ENCODE data around the gene NTMT1. TPM values are rescaled to one million over a fixed set of nuclear protein-coding genes. Genes with fewer than 3 reads are reported as not detected.

The NTMT1 gene
- total RNA-seq, 4 donors from 2014 or later, result 19.6 to 28.4 (median 22.6) TPM

GRCh38 chr9:129671065-129671464, 45.1 kb downstream of the NTMT1 start:
- H3K9me3 ChIP-seq, result no peaks in the 10 kb centered on the region
- H3K27me3 ChIP-seq, result peaks cover 5% of the 10 kb centered on the region
- DNase-seq, result no peak
- H3K27ac ChIP-seq, result no peak overlapping the region
- intact Hi-C loops (cut with DNase I), result loop anchor here (10.0 kb wide), 1 partner anchor 1304 kb away; no protein-coding TSS in a partner anchor
- no peak for TF ChIP-seq POLR2A (IDR thresholded peaks at IDR 0.05)
- TF ChIP-seq CTCF (IDR thresholded peaks at IDR 0.05), result no peak
- no peaks in the 10 kb centered on the region for H3K4me1 ChIP-seq
- H3K36me3 ChIP-seq, result no peaks in the 10 kb centered on the region
- H3K4me3 ChIP-seq (replicated peaks in 1 of 3), result no peak overlapping the region
- 78 to 82% methylated on average over 2 to 9 of the region's 9 CpGs for WGBS, 2 donors

- Histone ChIP-seq H3K27ac (no peak overlapping the region), H3K4me1 (no peaks in the 10 kb centered on the region), H3K4me3 (replicated peaks in 1 of 3) (no peak overlapping the region), H3K9me3 (no peaks in the 10 kb centered on the region), H3K27me3 (peaks cover 2% of the 10 kb centered on the region), H3K36me3 (no peaks in the 10 kb centered on the region)
- TF ChIP-seq CTCF (IDR thresholded peaks at IDR 0.05), result no peak
- no peak for TF ChIP-seq POLR2A (IDR thresholded peaks at IDR 0.05)
- DNase-seq, result no peak
- intact Hi-C loops (cut with DNase I), result loop anchor here (10.0 kb wide), 1 partner anchor 1303 kb away; no protein-coding TSS in a partner anchor
- 76 to 85% methylated on average over 5 to 7 of the region's 7 CpGs for WGBS, 2 donors
These were observed 45.6 kb downstream of the NTMT1 start for GRCh38 chr9:129671519-129671918.

GRCh38 chr9:129672702-129673101, 46.7 kb downstream of the NTMT1 start:
- Histone ChIP-seq H3K9me3 (no peaks in the 10 kb centered on the region), H3K27ac (no peak overlapping the region), H3K4me1 (no peaks in the 10 kb centered on the region), H3K36me3 (no peaks in the 10 kb centered on the region), H3K27me3 (no peaks in the 10 kb centered on the region), H3K4me3 (replicated peaks in 1 of 3) (no peak overlapping the region)
- TF ChIP-seq CTCF (IDR thresholded peaks at IDR 0.05) (no peak), POLR2A (IDR thresholded peaks at IDR 0.05) (no peak)
- DNase-seq, result no peak
- intact Hi-C loops (cut with DNase I), result loop anchor here (10.0 kb wide), 1 partner anchor 1302 kb away; no protein-coding TSS in a partner anchor
- 81 to 85% methylated on average over 8 of the region's 8 CpGs for WGBS, 2 donors

- 41 to 68% methylated on average over 9 to 11 of the region's 12 CpGs for WGBS, 2 donors
- no peaks in the 10 kb centered on the region for H3K4me1 ChIP-seq
- intact Hi-C loops (cut with DNase I), result loop anchor here (10.0 kb wide), 1 partner anchor 1301 kb away; no protein-coding TSS in a partner anchor
- TF ChIP-seq CTCF (IDR thresholded peaks at IDR 0.05), result no peak
- TF ChIP-seq POLR2A (IDR thresholded peaks at IDR 0.05), result no peak
- no peak for DNase-seq
- H3K4me3 ChIP-seq (replicated peaks in 1 of 3), result no peak overlapping the region
- no peak overlapping the region for H3K27ac ChIP-seq
- H3K27me3 ChIP-seq, result no peaks in the 10 kb centered on the region
- H3K9me3 ChIP-seq, result no peaks in the 10 kb centered on the region
- no peaks in the 10 kb centered on the region for H3K36me3 ChIP-seq
These were observed 47.6 kb downstream of the NTMT1 start for GRCh38 chr9:129673602-129674001.

GRCh38 chr9:129674229-129674628, 48.3 kb downstream of the NTMT1 start:
- TF ChIP-seq CTCF (IDR thresholded peaks at IDR 0.05) (no peak), POLR2A (IDR thresholded peaks at IDR 0.05) (no peak)
- no peaks in the 10 kb centered on the region for H3K27me3 ChIP-seq
- no peak overlapping the region for H3K4me3 ChIP-seq (replicated peaks in 1 of 3)
- no peak overlapping the region for H3K27ac ChIP-seq
- WGBS, 2 donors, result 55 to 76% methylated on average over 7 of the region's 7 CpGs
- no peaks in the 10 kb centered on the region for H3K36me3 ChIP-seq
- H3K9me3 ChIP-seq, result no peaks in the 10 kb centered on the region
- no peaks in the 10 kb centered on the region for H3K4me1 ChIP-seq
- intact Hi-C loops (cut with DNase I), result loop anchor here (10.0 kb wide), 1 partner anchor 1301 kb away; no protein-coding TSS in a partner anchor
- DNase-seq, result no peak

Data from thyroid gland (tissue), 4 donors.